ENCODE results near the gene SCYGR1.

DNA sequence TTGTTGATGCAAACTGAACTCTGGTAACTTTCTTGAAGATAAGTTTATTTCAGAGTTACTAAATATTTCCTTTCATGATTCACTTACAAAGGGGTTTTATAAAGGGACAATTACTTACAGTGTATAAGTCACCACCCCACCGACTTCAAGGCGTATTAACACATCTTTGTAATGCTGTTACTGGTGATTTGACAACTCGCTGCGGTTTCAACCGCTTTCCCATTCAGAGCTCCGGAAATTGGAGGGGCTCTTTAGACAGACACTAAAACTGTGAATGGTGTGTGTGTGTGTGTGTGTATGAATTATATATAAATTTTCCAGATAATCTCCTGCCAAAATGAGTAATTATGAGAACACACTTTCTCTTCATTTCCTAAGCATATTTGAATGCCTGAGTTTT is 13.6 kb downstream of the SCYGR1 start:
- TF ChIP-seq, protein P1, sequence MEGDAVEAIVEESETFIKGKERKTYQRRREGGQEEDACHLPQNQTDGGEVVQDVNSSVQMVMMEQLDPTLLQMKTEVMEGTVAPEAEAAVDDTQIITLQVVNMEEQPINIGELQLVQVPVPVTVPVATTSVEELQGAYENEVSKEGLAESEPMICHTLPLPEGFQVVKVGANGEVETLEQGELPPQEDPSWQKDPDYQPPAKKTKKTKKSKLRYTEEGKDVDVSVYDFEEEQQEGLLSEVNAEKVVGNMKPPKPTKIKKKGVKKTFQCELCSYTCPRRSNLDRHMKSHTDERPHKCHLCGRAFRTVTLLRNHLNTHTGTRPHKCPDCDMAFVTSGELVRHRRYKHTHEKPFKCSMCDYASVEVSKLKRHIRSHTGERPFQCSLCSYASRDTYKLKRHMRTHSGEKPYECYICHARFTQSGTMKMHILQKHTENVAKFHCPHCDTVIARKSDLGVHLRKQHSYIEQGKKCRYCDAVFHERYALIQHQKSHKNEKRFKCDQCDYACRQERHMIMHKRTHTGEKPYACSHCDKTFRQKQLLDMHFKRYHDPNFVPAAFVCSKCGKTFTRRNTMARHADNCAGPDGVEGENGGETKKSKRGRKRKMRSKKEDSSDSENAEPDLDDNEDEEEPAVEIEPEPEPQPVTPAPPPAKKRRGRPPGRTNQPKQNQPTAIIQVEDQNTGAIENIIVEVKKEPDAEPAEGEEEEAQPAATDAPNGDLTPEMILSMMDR (IDR thresholded peaks at IDR 0.05), result no peak
- TF ChIP-seq EP300 (IDR thresholded peaks at IDR 0.05) (no peak), POLR2AphosphoS5 (IDR thresholded peaks at IDR 0.05) (no peak), POLR2A (IDR thresholded peaks at IDR 0.05; ENCODE audit: low read depth) (no peak)

Data from esophagus muscularis mucosa (tissue), 4 donors.